Measurements from ENCODE around the gene MFF.
"Not testable (repeated sequence)": the region's sequence is repeated elsewhere in the genome, so short reads cannot be mapped to it uniquely, and the experiment has no call there.

MFF gene

GRCh38 chr2:227382241-227382835 lies 57.3 kb downstream of the MFF start:
- not testable (repeated sequence) for DNase-seq

GRCh38 chr2:227383686-227384085 lies 58.6 kb downstream of the MFF start:
- no peak for DNase-seq

DNA sequence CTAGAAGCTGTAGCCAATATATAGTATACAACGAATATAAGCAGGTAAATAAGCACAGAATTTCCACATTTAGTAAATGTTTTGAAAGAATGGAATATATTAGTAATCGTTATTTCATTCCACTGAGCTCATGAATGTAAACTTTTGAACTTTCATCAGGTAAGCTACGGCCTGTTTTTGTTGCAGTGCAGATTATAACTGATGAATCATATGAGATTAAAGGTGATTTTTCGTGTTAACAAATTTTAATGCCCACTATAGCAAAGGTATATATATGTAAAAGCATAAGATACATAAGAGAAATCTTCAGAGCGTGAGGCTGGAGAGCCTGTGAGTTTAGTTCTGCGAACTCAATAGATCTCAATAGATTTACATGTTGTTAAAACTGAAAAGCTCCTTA lies 61.6 kb downstream of the MFF start:
- DNase-seq: no peak

GRCh38 chr2:227387583-227387982 lies 62.5 kb downstream of the MFF start, which contains the start of gene SCYGR1:
Gene SCYGR1 (minus strand): TSS chr2:227387949. CDS start chr2:227387949, 0 bp downstream.
- not testable (repeated sequence) for DNase-seq

- no peak for DNase-seq
These were observed 63.5 kb downstream of the MFF start for GRCh38 chr2:227388537-227389011.

GRCh38 chr2:227389231-227389630 lies 64.2 kb downstream of the MFF start:
- DNase-seq: no peak

- DNase-seq: no peak
These were observed 64.6 kb downstream of the MFF start for GRCh38 chr2:227389661-227390060.

- DNase-seq: no peak
These were observed 65.6 kb downstream of the MFF start for GRCh38 chr2:227390468-227391256.

- no peak for DNase-seq
These were observed 69.3 kb downstream of the MFF start for GRCh38 chr2:227394401-227394800.

GRCh38 chr2:227395556-227395955 lies 70.5 kb downstream of the MFF start:
- DNase-seq: no peak

GRCh38 chr2:227397562-227397961 lies 72.5 kb downstream of the MFF start:
- DNase-seq: no peak

GRCh38 chr2:227398684-227399670 lies 73.9 kb downstream of the MFF start:
- DNase-seq: no peak

DNA sequence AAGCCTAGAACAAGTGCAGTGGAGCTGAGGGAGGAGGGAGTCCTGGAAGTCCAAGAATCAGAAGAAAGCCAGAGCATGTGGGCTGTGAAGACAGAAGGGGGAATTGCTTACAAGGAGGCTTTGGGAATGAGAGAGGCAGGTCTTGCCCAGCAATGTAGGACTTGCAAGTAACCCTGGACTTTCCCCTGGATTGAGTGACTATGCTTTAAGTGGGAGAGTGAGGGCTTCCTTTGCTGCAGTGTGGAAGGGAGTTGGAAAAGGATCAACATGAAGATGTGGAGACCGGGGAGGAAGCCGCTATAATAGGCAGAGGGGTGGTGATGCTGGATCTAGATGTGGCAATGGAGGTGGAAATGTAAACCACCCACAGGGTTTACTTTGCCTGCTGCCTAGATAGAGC lies 76.5 kb downstream of the MFF start:
- no peak for DNase-seq

GRCh38 chr2:227402321-227402720 lies 77.3 kb downstream of the MFF start:
- no peak for DNase-seq

DNA sequence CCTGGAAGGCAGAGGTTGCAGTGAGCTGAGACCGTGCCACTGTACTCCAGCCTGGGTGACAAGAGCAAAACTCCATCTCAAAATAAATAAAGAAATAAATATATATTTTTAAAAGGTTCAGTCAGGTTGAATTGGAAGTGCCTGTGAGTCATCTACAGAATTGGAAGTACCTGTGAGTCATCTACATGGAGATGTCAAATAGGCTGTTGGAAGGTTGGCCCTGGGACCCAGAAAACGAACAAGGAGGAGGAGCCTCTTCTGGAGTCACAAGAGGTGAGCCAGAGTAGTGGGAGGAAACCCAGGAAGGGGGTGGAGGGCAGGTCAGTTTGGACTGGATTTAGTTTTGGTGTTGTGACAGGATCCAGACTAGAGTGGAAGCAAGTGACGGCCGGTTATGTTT lies 77.9 kb downstream of the MFF start:
- no peak for DNase-seq

- DNase-seq: no peak
These were observed 79.7 kb downstream of the MFF start for GRCh38 chr2:227404585-227405271.

DNA sequence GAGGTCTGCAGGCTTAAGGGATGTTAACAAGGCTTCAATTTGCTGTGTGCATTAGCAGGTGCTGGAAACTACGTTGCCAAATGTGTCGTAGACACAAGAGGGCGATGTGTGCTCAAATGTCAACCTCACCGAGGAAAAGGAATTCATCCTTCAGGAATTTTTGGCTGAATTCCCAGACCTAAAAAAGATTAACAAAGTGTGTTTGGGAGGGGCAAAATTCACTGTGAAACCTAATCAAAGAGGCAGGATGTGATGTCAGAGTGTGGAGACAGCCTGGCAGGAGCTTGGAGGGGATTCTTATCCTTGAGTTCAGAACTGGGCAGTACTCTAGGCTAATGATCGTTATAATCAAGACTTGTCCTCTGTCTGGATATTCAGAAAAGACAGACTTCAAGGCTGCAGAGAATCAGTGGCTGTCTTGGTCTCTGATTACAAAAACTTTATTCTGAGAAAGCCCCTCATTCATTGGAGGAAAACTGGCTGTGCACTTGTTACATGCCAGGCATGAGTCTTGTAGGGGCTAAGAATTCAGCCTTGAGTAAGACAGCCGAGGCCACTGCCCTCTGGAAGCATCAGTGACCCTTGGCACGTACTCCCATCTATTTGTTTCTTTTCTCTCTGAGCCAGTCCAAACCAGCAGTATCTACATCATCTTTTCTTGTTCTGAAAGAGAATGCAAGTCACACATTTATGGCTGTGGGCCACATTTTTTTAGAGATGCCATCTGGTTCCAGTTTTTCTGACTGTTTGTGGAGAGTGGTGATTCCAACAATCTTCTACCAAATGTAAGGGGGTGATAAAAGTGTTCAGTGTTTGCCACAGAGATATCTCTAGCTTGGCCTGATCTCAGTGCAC lies 81.4 kb downstream of the MFF start:
- DNase-seq: peak; percentile 13

All from CD4-positive, alpha-beta T cell treated with Interleukin-17A for 1 hour (primary cell).